HCT116 (cell line): ENCODE data around the gene RSAD2. TPM values are rescaled to one million over a fixed set of nuclear protein-coding genes. Genes with fewer than 3 reads are reported as not detected.

Source experiments
- ATAC-seq: fragments of 200-7000 bp; cut with Tn5 transposase; 2 replicates; pipeline ENCODE4 v1.9.1; 2020; ENCODE audit warnings: mild to moderate bottlenecking, moderate library complexity
- BruUV-seq: library from RNA; stranded (reverse); fragments of 400-500 nt; replicated peaks from 2 replicates; lab custom pipeline; 2021; lab: Mats Ljungman, UMichigan
- CTCF ChIA-PET: fragments of 300-600 bp; sonication (Branson Sonifier 250); formaldehyde crosslinking; loops from one replicate; lab custom pipeline; 2021; ENCODE audit warnings: antibody characterized with exemption; lab: Charles Lee
- POLR2A ChIA-PET: fragments of 300-600, 350-600 bp; sonication (Branson Sonifier 250); formaldehyde crosslinking; loops from one replicate; lab custom pipeline; 2021; ENCODE audit warnings: antibody characterized with exemption; lab: Charles Lee
- RAD21 ChIA-PET, 2 experiments: fragments of 300-600 bp; sonication (Branson Sonifier 250); formaldehyde crosslinking; loops; one replicate each; lab custom pipeline; 2023; ENCODE audit warnings: low total read pairs in 2 of 2; ENCODE audit not compliant: uncharacterized antibody in 2 of 2, unreplicated experiment in 2 of 2, low non-redundant PET in 1 of 2; lab: Charles Lee
- DNase-seq: peaks from one replicate; pipeline ENCODE4 v3.0.0-alpha.2; 2010; ENCODE audit warnings: low read depth, low spot score
- H2AFZ ChIP-seq: fragments of 200-600 bp; shearing (Covaris generic), sonication (generic); 2 replicates; pipeline ENCODE4 v1.6.1; 2017; ENCODE audit warnings: low read depth, mixed run types, mixed read lengths, antibody characterized with exemption, low read length; ENCODE audit not compliant: poor library complexity, severe bottlenecking
- H3K27ac ChIP-seq: 2 replicates; pipeline ENCODE4 v1.5.1; 2012; ENCODE audit warnings: low read depth, low read length
- H3K27me3 ChIP-seq: fragments of 200-600 bp; sonication (generic); 2 replicates; pipeline ENCODE4 v1.6.1; 2016; ENCODE audit warnings: mixed run types, low read length, mixed read lengths; ENCODE audit not compliant: insufficient read depth
- H3K36me3 ChIP-seq, 2 experiments: fragments of 200-500 bp in 1 of 2; fragments of 200-600 bp in 1 of 2; sonication (Bioruptor generic) in 1 of 2; sonication (generic) in 1 of 2; 2 replicates each; pipeline versions ENCODE4 v1.5.1 to v1.6.1; 2014 to 2016; ENCODE audit warnings: low read length in 2 of 2, inconsistent platforms in 1 of 2, mixed read lengths in 1 of 2, mixed run types in 1 of 2; ENCODE audit not compliant: insufficient read depth in 2 of 2, control insufficient read depth in 1 of 2
- H3K4me1 ChIP-seq, 2 experiments: fragments of 200-600 bp in 1 of 2; sonication (generic) in 1 of 2; 2 replicates each; pipeline versions ENCODE4 v1.5.1 to v1.6.1; 2012 to 2017; ENCODE audit warnings: low read length in 2 of 2, inconsistent platforms in 1 of 2, mild to moderate bottlenecking in 1 of 2, mixed read lengths in 1 of 2, mixed run types in 1 of 2, moderate library complexity in 1 of 2; ENCODE audit not compliant: insufficient read depth in 2 of 2, control insufficient read depth in 1 of 2
- H3K4me2 ChIP-seq: fragments of 200-600 bp; sonication (generic); 2 replicates; pipeline ENCODE4 v1.6.1; 2017; ENCODE audit warnings: mixed run types, low read length, mixed read lengths
- H3K4me3 ChIP-seq, 2 experiments: fragments of 200-600 bp in 1 of 2; sonication (generic) in 1 of 2; replicated peaks in 1 of 2; 2 replicates each; pipeline ENCODE4 v1.5.1; 2011 to 2016; ENCODE audit warnings: low read length in 2 of 2, control low read depth in 1 of 2, low read depth in 1 of 2, mild to moderate bottlenecking in 1 of 2, mixed read lengths in 1 of 2, mixed run types in 1 of 2
- H3K79me2 ChIP-seq: fragments of 200-600 bp; sonication (generic); 2 replicates; pipeline ENCODE4 v1.6.1; 2017; ENCODE audit warnings: mild to moderate bottlenecking, mixed run types, low read length, moderate library complexity, mixed read lengths; ENCODE audit not compliant: insufficient read depth
- H3K9ac ChIP-seq: fragments of 200-600 bp; sonication (generic); 2 replicates; pipeline ENCODE4 v1.6.1; 2016; ENCODE audit warnings: low read length, mixed read lengths
- H3K9me2 ChIP-seq: fragments of 200-600 bp; sonication (generic), shearing (Covaris generic); 2 replicates; pipeline ENCODE4 v1.6.1; 2017; ENCODE audit warnings: mixed run types, mild to moderate bottlenecking, moderate library complexity; ENCODE audit not compliant: insufficient read depth
- H3K9me3 ChIP-seq, 2 experiments: fragments of 200-500 bp in 1 of 2; fragments of 200-600 bp in 1 of 2; sonication (Bioruptor generic) in 1 of 2; sonication (generic) in 1 of 2; 2 replicates each; pipeline ENCODE4 v1.6.1; 2014 to 2017; ENCODE audit warnings: low read length in 2 of 2, mixed read lengths in 2 of 2, inconsistent platforms in 1 of 2, low read depth in 1 of 2, mild to moderate bottlenecking in 1 of 2, mixed run types in 1 of 2, moderate library complexity in 1 of 2; ENCODE audit not compliant: control insufficient read depth in 1 of 2, insufficient read depth in 1 of 2
- H4K20me1 ChIP-seq: fragments of 200-600 bp; sonication (generic), shearing (Covaris generic); 2 replicates; pipeline ENCODE4 v1.6.1; 2017; ENCODE audit warnings: mixed run types, mild to moderate bottlenecking, moderate library complexity; ENCODE audit not compliant: insufficient read depth
- ATF3 ChIP-seq: IDR thresholded peaks from 2 replicates; pipeline ENCODE4 v1.6.1; 2012
- CBX3 ChIP-seq: IDR thresholded peaks from 2 replicates; pipeline ENCODE4 v1.6.1; 2012; ENCODE audit warnings: low read depth
- EGR1 ChIP-seq: IDR thresholded peaks from 2 replicates; pipeline ENCODE4 v1.6.1; 2012; ENCODE audit warnings: low read depth
- ELF1 ChIP-seq: IDR thresholded peaks from 2 replicates; pipeline ENCODE4 v1.6.1; 2012; ENCODE audit warnings: low read depth, borderline replicate concordance
- JUND ChIP-seq: IDR thresholded peaks from 2 replicates; pipeline ENCODE4 v1.6.1; 2012
- POLR2AphosphoS5 ChIP-seq: IDR thresholded peaks from 2 replicates; pipeline ENCODE4 v1.6.1; 2011; ENCODE audit warnings: mild to moderate bottlenecking, low read depth, low read length, moderate library complexity
- SP1 ChIP-seq: IDR thresholded peaks from 2 replicates; pipeline ENCODE4 v1.6.1; 2012; ENCODE audit warnings: low read depth
- TCF7L2 ChIP-seq: IDR thresholded peaks from 2 replicates; pipeline ENCODE4 v1.7.0; 2011; ENCODE audit warnings: borderline replicate concordance, inconsistent platforms; ENCODE audit not compliant: insufficient read depth, insufficient read length; ENCODE audit errors: extremely low read depth
- YY1 ChIP-seq: IDR thresholded peaks from 2 replicates; pipeline ENCODE4 v1.6.1; 2011; ENCODE audit warnings: low read length, low read depth, moderate library complexity, mild to moderate bottlenecking; ENCODE audit not compliant: insufficient replicate concordance; ENCODE audit errors: extremely low read depth
- ZFX ChIP-seq: fragments of 450-650 bp; IDR thresholded peaks from 2 replicates; pipeline ENCODE4 v1.6.1; 2017
- intact Hi-C: fragments of 100-400 bp; cut with micrococcal nuclease; formaldehyde crosslinking; loops from 2 replicates; pipeline ENCODE4 v1.10.0; 2022
- total RNA-seq: library from RNA; stranded (reverse); gene quantifications from one replicate; pipeline ENCODE4 v1.2.1, GENCODE V29; 2021; ENCODE audit not compliant: unreplicated experiment
- TF ChIP-seq, protein P1 (sequence below): IDR thresholded peaks from 2 replicates; pipeline ENCODE4 v1.6.1; 2012
- TF ChIP-seq, protein P2 (sequence below), 3 experiments: fragments of 200-600 bp in 1 of 3; sonication (generic) in 1 of 3; IDR thresholded peaks in 2 of 3; conservative IDR thresholded peaks in 1 of 3; 2 replicates each; pipeline ENCODE4 v1.5.1; 2012 to 2017; ENCODE audit warnings: low read depth in 2 of 3, low read length in 2 of 3, antibody characterized with exemption in 1 of 3, borderline replicate concordance in 1 of 3, control low read depth in 1 of 3, mild to moderate bottlenecking in 1 of 3, mixed read lengths in 1 of 3, mixed run types in 1 of 3, moderate library complexity in 1 of 3; ENCODE audit not compliant: insufficient read depth in 1 of 3

The RSAD2 gene
- total RNA-seq, 1 experiment from 2014 or later: not detected

DNA sequence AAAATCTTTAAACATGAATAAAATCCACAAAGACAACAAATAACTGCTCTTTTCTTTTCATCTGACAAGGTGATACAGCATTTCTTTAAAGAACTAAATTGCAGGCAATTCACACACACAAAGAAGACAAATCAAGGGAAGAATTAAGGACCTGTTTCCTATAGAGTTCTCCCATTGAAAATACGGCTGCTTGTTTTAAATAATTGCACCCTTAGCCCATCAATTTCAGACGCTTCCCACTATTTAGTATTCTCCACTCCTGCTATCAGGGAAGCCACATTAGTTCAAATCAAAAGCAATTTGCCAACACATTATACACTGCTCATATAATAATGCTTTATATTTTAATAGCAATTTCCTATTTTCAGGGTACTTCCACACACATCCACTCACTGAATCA, 23.2 kb upstream of the RSAD2 start:
- ChIA-PET CTCF (no interaction called here), RAD21 (no interaction called here), POLR2A (no interaction called here)
- Histone ChIP-seq H3K4me2 (no peak overlapping the region), H3K79me2 (no peaks in the 10 kb centered on the region), H3K36me3 (no peaks in the 10 kb centered on the region), H3K4me1 (no peaks in the 10 kb centered on the region), H2AFZ (no peak overlapping the region), H4K20me1 (no peaks in the 10 kb centered on the region), H3K27ac (no peak overlapping the region), H3K9me3 (no peaks in the 10 kb centered on the region), H3K4me3 (no peak overlapping the region), H3K27me3 (no peaks in the 10 kb centered on the region), H3K9me2 (no peaks in the 10 kb centered on the region), H3K9ac (no peak overlapping the region)
- no TSS peak for BruUV-seq
- no peak for DNase-seq
- TF ChIP-seq ZFX (no peak), SP1 (no peak), YY1 (no peak), JUND (no peak), TCF7L2 (no peak), POLR2AphosphoS5 (no peak), ATF3 (no peak), EGR1 (no peak), CBX3 (no peak), ELF1 (no peak)
- TF ChIP-seq, protein P1, sequence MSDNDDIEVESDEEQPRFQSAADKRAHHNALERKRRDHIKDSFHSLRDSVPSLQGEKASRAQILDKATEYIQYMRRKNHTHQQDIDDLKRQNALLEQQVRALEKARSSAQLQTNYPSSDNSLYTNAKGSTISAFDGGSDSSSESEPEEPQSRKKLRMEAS: no peak
- TF ChIP-seq, protein P2, sequence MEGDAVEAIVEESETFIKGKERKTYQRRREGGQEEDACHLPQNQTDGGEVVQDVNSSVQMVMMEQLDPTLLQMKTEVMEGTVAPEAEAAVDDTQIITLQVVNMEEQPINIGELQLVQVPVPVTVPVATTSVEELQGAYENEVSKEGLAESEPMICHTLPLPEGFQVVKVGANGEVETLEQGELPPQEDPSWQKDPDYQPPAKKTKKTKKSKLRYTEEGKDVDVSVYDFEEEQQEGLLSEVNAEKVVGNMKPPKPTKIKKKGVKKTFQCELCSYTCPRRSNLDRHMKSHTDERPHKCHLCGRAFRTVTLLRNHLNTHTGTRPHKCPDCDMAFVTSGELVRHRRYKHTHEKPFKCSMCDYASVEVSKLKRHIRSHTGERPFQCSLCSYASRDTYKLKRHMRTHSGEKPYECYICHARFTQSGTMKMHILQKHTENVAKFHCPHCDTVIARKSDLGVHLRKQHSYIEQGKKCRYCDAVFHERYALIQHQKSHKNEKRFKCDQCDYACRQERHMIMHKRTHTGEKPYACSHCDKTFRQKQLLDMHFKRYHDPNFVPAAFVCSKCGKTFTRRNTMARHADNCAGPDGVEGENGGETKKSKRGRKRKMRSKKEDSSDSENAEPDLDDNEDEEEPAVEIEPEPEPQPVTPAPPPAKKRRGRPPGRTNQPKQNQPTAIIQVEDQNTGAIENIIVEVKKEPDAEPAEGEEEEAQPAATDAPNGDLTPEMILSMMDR (IDR thresholded peaks at IDR 0.05 in 2 of 3, conservative IDR thresholded peaks at IDR 0.05 in 1 of 3; ENCODE audit: borderline replicate concordance in 1 of 3, insufficient read depth in 1 of 3, low read depth in 2 of 3, low read length in 2 of 3): no peak
- intact Hi-C loops: no loop called here
- no peak for ATAC-seq
